Neuron (in vitro differentiated cells): ENCODE measurements around the gene RFX2.

Experiments used
- H2AFZ ChIP-seq: one replicate; pipeline ENCODE4 v1.6.1; 2013; ENCODE audit warnings: low read depth, mild to moderate bottlenecking, inconsistent platforms, low read length, moderate library complexity
- H3K27me3 ChIP-seq: one replicate; pipeline ENCODE4 v1.6.1; 2013; ENCODE audit warnings: low read length; ENCODE audit not compliant: insufficient read depth
- H3K36me3 ChIP-seq: one replicate; pipeline ENCODE4 v1.6.1; 2013; ENCODE audit warnings: low read length; ENCODE audit not compliant: insufficient read depth
- H3K4me1 ChIP-seq: one replicate; pipeline ENCODE4 v1.6.1; 2013; ENCODE audit warnings: low read length; ENCODE audit not compliant: insufficient read depth
- H3K4me3 ChIP-seq: 2 replicates; pipeline ENCODE4 v1.5.1; 2013; ENCODE audit warnings: mild to moderate bottlenecking, low read length, moderate library complexity
- H3K9me3 ChIP-seq: one replicate; pipeline ENCODE4 v1.6.1; 2013; ENCODE audit warnings: low read length

Gene RFX2

GRCh38 chr19:6044056-6044805, 66.1 kb downstream of the RFX2 start:
- Histone ChIP-seq H3K36me3 (peaks cover 36% of the 10 kb centered on the region), H2AFZ (no peak overlapping the region), H3K4me1 (peaks cover 4% of the 10 kb centered on the region), H3K27me3 (no peaks in the 10 kb centered on the region), H3K4me3 (no peak overlapping the region), H3K9me3 (no peaks in the 10 kb centered on the region)

- no peaks in the 10 kb centered on the region for H3K4me1 ChIP-seq
- no peak overlapping the region for H3K4me3 ChIP-seq
- no peaks in the 10 kb centered on the region for H3K27me3 ChIP-seq
- peaks cover 42% of the 10 kb centered on the region for H3K36me3 ChIP-seq
- peaks cover 2% of the 10 kb centered on the region for H3K9me3 ChIP-seq
- no peak overlapping the region for H2AFZ ChIP-seq
These were observed 67.2 kb downstream of the RFX2 start for GRCh38 chr19:6042776-6043726.

GRCh38 chr19:6041991-6042481, 68.3 kb downstream of the RFX2 start:
- no peak overlapping the region for H3K4me3 ChIP-seq
- no peaks in the 10 kb centered on the region for H3K27me3 ChIP-seq
- H2AFZ ChIP-seq = no peak overlapping the region
- H3K9me3 ChIP-seq = peaks cover 2% of the 10 kb centered on the region
- H3K4me1 ChIP-seq = no peaks in the 10 kb centered on the region
- peaks cover 45% of the 10 kb centered on the region for H3K36me3 ChIP-seq

GRCh38 chr19:6041071-6041470, 69.2 kb downstream of the RFX2 start:
- Histone ChIP-seq H3K4me1 (no peaks in the 10 kb centered on the region), H3K36me3 (peaks cover 48% of the 10 kb centered on the region), H3K27me3 (no peaks in the 10 kb centered on the region), H3K9me3 (peaks cover 2% of the 10 kb centered on the region), H2AFZ (no peak overlapping the region), H3K4me3 (no peak overlapping the region)

GRCh38 chr19:6039566-6040225, 70.6 kb downstream of the RFX2 start:
- Histone ChIP-seq H3K4me3 (no peak overlapping the region), H3K36me3 (peaks cover 57% of the 10 kb centered on the region), H3K4me1 (no peaks in the 10 kb centered on the region), H3K9me3 (peaks cover 2% of the 10 kb centered on the region), H2AFZ (no peak overlapping the region), H3K27me3 (no peaks in the 10 kb centered on the region)

- Histone ChIP-seq H2AFZ (no peak overlapping the region), H3K27me3 (no peaks in the 10 kb centered on the region), H3K4me3 (no peak overlapping the region), H3K4me1 (no peaks in the 10 kb centered on the region), H3K36me3 (peaks cover 50% of the 10 kb centered on the region), H3K9me3 (peaks cover 2% of the 10 kb centered on the region)
These were observed 71.5 kb downstream of the RFX2 start for GRCh38 chr19:6038634-6039405.

DNA sequence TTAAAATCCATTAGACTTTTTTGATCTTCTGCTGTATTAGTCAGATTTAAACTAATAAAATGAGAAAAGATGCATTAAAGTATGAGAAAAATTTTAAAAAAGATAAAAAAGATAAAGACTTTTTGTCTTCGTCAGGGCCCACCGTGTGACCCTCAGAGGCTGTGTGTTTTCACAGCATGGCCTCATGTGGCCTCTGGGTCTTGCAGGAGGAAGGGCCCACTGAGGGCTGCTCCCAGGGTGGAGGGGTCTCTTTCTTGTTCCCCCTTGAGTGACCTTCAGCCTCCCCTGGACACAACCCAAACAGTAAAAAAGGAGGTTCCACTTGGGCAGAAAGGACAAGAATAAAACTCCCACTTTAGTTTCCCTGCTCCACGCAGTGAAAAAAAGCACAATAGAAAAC, 75.3 kb downstream of the RFX2 start:
- Histone ChIP-seq H3K9me3 (peaks cover 2% of the 10 kb centered on the region), H3K27me3 (no peaks in the 10 kb centered on the region), H3K36me3 (peaks cover 31% of the 10 kb centered on the region), H2AFZ (no peak overlapping the region), H3K4me3 (no peak overlapping the region), H3K4me1 (no peaks in the 10 kb centered on the region)

- Histone ChIP-seq H3K27me3 (no peaks in the 10 kb centered on the region), H3K4me3 (no peak overlapping the region), H3K4me1 (no peaks in the 10 kb centered on the region), H3K9me3 (peaks cover 2% of the 10 kb centered on the region), H3K36me3 (peaks cover 27% of the 10 kb centered on the region), H2AFZ (no peak overlapping the region)
These were observed 75.8 kb downstream of the RFX2 start for GRCh38 chr19:6034512-6034911.

DNA sequence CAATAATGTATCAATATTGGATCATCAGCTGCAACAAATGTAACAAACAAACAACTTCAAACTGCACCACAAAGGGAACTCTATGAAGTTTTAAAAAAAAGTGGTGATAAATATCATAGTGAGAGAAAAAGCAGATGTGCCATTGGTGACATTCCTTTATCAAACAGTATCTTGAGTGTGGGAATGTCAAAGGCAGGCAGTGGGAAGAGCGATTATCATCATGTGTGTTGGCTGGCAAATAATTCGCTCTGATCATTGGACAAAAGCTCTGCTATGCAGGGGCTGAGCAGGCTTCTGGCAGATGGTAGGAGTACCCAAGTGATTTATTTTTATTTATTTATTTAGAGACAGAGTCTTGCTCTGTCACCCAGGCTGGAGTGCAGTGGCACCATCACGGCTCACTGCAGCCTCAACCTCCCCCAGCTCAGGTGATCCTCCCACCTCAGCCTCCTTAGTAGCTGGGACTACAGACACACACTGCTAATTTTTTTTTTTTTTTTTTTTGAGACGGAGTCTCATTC, 76.5 kb downstream of the RFX2 start:
- H3K4me3 ChIP-seq = no peak overlapping the region
- peaks cover 24% of the 10 kb centered on the region for H3K36me3 ChIP-seq
- H3K27me3 ChIP-seq = no peaks in the 10 kb centered on the region
- H3K4me1 ChIP-seq = no peaks in the 10 kb centered on the region
- H3K9me3 ChIP-seq = peaks cover 3% of the 10 kb centered on the region
- no peak overlapping the region for H2AFZ ChIP-seq

GRCh38 chr19:6032827-6033226, 77.5 kb downstream of the RFX2 start:
- H3K27me3 ChIP-seq = no peaks in the 10 kb centered on the region

DNA sequence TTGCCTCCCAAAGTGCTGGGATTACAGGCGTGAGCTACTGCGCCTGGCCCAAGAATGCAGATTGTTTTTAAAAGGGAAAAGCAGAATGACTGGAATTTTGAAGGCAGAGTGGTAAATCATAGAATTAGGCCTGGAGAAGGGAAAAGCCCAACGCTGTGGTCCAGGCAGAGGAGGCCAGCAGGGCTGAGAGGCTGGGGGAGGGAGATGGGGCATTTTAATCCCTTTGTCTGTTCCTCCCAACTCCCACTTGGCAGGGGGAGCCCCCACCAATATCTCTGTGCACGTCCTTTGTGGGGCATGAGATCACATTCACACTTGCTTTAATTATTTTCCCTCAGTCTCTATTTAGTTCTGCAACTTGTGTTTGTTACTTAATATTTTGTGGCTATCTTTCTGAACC, 77.9 kb downstream of the RFX2 start:
- Histone ChIP-seq H3K4me3 (no peak overlapping the region), H3K27me3 (no peaks in the 10 kb centered on the region), H3K36me3 (peaks cover 21% of the 10 kb centered on the region), H2AFZ (no peak overlapping the region), H3K4me1 (no peaks in the 10 kb centered on the region), H3K9me3 (peaks cover 3% of the 10 kb centered on the region)

More at GRCh38 chr19:6032827-6033226, 77.5 kb downstream of the RFX2 start:
- Histone ChIP-seq H3K4me3 (no peak overlapping the region), H3K9me3 (peaks cover 3% of the 10 kb centered on the region), H3K36me3 (peaks cover 21% of the 10 kb centered on the region), H3K4me1 (no peaks in the 10 kb centered on the region), H2AFZ (no peak overlapping the region)

GRCh38 chr19:6030214-6030507, 80.1 kb downstream of the RFX2 start:
- no peak overlapping the region for H2AFZ ChIP-seq
- H3K36me3 ChIP-seq = peaks cover 26% of the 10 kb centered on the region

More at GRCh38 chr19:6030214-6030507, 80.1 kb downstream of the RFX2 start:
- no peak overlapping the region for H3K4me3 ChIP-seq
- H3K27me3 ChIP-seq = no peaks in the 10 kb centered on the region
- no peaks in the 10 kb centered on the region for H3K4me1 ChIP-seq
- peaks cover 3% of the 10 kb centered on the region for H3K9me3 ChIP-seq
